Smooth muscle cell of the brain vasculature (primary cell): ENCODE results near the gene AQP12B.
"Not testable (repeated sequence)": the region's sequence is repeated elsewhere in the genome, so short reads cannot be mapped to it uniquely, and the experiment has no call there.

Experiments used
- DNase-seq: peaks from one replicate; pipeline ENCODE4 v3.0.0-alpha.2; 2012; ENCODE audit warnings: low read depth, low spot score

Gene AQP12B

GRCh38 chr2:240683329-240683979 lies 769 bp upstream of the AQP12B start:
- DNase-seq: not testable (repeated sequence)

GRCh38 chr2:240680185-240680584 lies 2.5 kb downstream of the AQP12B start:
- not testable (repeated sequence) for DNase-seq

DNA sequence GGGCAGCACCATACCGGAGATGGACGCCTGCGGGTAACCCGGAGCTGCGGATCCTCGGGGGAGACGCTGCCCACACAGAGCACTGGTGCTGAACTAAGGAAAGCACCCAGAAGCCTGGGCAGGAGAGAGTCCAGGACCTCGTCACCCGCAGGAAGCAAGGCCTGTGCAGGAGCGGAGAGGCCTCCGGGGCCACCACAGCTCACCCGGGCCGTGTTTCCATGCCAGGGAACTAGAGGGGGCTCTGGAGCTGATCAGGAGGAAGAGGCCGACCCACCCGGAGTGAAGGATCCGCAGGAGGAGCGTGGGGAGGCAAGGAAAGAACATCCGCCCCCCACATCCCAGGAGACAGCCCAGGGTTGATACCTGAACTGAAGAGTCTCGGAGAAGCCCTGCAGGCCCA lies 3.8 kb downstream of the AQP12B start:
- DNase-seq: not testable (repeated sequence)

DNA sequence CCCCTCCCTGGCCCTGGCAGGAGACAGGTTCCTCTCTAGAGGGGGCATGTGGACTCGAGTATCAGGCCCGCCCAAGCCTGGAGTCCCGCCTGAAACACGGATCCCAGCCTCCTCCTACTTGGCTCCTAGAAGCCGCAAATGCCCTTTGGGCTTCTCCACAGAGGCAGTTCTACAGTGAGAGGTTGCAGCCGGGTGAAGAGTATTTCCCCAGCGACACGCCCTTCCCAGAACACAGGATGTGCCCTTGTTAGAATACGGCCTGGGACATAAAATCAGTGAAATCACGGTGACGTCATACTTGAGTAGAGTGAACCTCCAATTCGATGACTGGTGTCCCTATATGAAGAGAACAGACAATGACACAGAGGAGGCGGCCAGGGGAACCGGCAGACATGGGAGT lies 4.6 kb downstream of the AQP12B start:
- DNase-seq: not testable (repeated sequence)

GRCh38 chr2:240675345-240675744 lies 7.3 kb downstream of the AQP12B start:
- not testable (repeated sequence) for DNase-seq

DNA sequence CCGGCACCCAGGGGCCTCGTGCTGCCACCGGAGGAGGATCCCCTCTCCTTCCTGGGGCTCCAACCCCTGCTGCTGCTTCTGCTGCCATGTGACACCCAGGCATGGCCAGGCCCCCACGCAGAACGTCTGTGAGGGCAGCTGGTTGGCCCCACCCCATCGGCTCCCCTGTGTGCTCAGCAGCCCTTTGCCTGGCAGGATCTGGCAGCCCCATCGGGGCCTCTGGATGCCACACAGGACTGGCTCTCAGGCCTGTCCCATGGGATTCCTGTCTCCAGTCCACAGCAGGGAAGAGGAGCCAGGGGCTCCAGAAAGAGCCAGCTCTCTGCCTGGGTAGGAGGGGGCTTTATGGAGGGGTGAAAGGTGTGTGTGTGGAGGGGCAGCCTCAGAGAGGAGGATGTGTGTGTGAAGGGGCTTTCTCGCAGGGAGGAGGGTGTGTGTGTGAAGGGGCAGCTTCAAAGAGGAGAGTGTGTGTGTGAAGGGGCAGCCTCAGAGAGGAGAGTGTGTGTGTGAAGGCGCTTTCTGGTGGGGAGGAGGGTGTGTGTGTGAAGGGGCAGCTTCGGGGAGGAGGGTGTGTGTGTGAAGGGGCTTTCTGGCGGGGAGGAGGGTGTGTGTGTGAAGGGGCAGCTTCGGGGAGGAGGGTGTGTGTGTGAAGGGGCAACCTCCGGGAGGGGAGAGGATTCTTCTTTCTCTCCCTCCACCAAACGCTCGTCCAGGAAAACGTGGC lies 8.1 kb downstream of the AQP12B start:
- not testable (repeated sequence) for DNase-seq

DNA sequence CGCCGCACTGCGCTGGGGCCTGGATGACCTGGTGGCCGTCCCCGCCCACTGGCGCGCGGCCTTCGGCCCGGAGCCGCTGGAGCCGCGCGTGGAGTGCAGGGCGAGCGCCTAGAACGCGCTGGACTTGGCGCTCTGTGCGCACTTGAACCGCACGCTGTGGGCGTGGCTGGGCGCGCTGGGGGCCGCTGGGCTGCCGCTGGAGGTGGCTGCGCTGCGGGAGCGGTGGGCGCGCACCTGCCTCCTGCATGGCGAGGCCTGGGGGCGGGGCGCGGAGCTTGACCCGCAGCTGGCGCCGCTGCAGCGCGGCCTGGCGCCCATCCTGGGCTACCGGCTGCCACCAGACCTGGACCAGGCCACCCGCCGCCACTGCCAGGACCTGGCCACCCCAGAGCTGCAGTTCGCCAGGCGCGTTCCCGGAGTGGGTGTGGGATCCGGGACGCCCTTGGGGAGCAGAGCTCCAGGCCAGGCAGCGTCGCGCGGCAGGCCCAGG lies 9.9 kb downstream of the AQP12B start:
- DNase-seq: no peak

GRCh38 chr2:240672076-240672700 lies 10.5 kb downstream of the AQP12B start:
- no peak for DNase-seq

DNA sequence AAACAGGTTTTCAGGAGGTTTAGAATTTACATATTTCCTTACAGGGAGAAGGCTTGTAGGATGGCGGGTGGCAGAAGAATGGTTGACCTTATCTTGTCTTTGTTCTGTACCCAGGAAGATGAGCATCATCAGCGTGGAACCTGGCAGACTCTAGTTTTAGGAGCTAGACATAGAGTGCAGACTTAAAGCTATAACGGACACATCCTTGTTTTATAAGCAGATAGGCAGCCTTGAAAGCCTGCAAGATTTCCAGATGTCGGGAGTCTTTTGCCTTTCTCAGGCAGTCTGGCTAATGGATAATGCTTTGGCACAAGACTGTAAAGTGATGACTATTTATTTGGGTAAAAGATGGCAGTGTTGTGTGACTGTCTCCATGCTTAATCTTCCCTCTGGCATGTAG lies 11.7 kb downstream of the AQP12B start:
- no peak for DNase-seq

- DNase-seq: no peak
Observed at GRCh38 chr2:240670402-240670801, 12.3 kb downstream of the AQP12B start.

GRCh38 chr2:240664622-240665021 lies 18.1 kb downstream of the AQP12B start:
- no peak for DNase-seq

- no peak for DNase-seq
Observed at GRCh38 chr2:240663546-240664190, 19.0 kb downstream of the AQP12B start.

GRCh38 chr2:240662681-240663080 lies 20.0 kb downstream of the AQP12B start:
- DNase-seq: no peak

DNA sequence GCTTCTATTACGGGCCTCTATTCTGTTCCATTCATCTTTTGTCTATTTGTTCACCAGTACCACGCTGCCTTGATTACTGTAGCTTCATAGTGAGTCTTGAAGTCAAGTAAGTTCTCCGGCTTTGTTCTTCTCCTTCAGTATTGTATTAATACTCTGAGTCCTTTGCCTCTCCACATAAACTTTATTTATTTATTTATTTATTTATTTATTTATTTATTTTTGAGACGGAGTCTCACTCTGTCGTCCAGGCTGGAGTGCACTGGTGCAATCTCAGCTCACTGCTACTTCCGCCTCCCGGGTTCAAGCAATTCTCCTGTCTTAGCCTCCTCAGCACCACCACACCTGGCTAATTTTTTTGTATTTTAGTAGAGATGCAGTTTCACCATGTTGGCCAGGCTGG lies 22.8 kb downstream of the AQP12B start:
- DNase-seq: not testable (repeated sequence)

DNA sequence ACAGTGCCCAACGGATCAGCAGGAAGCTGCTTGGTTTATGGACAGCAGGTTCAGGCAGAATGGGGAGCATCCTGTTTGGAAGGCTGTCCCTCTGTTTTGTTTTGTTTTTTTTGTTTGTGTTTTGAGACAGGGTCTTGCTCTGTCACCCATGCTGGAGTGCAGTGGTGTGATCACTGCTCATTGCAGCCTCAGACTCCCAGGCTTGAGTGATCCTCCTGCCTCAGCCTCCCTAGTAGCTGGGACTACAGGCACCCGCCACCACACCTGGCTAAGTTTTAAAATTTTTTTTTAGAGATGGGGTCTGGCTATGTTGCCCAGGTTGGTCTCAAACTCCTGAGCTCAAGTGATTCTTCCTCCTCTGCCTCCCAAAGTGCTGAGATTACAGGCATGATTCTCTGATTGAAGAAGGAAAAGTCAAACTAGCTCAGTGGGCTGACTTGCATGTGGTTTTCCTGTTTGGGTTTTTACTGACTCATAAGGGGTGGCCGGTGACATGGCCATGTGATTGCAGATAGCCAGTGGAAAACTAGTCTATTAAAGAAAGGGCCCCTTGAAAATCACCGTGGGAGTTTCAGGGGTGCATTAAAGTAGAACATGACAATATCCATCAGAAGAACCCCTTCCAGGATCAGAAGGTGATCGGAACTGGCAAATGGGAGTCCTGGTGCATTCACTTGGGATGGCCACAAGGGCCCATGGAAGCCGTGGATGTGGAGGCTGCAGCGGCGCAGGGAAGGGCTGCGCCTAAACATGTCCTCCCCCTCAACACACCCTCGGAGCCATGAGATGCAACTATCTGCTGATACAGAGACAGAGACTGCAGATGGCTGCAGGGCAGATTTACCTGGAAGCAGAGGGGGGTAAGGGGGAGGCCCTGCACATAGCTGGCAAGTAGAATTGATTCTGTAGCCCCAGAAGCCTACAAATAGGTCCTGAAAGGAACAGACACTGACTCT lies 26.5 kb downstream of the AQP12B start:
- DNase-seq: no peak

DNA sequence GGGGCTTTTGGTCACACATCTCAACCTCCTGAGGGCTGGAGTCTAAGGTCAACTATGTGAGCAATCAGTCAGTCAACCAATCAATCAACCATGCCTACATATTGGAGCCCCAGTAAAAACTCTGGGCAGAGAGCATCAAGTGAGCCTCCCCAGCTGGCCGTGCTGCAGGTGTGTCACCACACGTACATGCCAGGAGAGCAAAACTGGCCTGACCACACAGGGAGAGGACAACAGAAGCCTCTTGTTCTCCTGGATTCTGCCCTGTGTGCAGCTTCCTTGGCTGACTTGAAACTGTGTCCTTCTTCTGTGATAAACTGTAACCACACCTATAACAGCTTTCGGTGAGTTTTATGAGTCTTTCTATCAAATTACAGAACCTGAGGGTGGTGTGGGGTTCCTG lies 31.5 kb downstream of the AQP12B start:
- DNase-seq: no peak

- DNase-seq: no peak
Observed at GRCh38 chr2:240650254-240650965, 32.3 kb downstream of the AQP12B start.

GRCh38 chr2:240649331-240649730 lies 33.4 kb downstream of the AQP12B start:
- no peak for DNase-seq

DNA sequence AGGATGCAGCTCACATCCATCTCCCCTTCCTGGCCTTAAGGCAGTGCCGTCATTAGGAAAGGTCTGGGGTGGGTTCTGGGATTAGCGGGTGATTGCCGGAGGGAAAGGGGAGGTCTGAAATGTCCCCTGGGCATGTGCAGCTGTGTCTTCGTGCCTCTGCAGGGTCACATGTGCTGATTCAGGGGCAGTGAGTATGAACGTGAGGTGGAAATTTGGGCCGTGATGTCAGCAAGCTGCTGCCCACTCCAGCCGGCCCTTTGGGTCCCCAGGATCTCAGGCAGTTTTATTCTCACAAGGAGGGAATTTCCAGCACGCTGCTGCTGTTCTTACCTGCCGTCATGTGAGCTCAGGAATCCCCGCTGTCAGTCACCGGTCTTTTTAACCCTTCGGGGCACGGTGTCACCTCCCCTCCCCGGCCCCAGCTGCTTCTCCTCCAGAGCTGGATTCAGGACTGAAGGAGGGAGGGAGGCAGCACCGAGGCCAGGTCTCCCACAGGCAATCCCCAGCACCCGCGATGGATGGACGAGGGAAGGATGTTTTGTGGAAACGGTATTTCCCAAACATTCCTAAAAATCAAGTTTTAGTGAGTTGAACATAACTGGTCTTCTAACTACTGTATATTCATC lies 33.9 kb downstream of the AQP12B start:
- DNase-seq: no peak

- DNase-seq: no peak
Observed at GRCh38 chr2:240648155-240648649, 34.5 kb downstream of the AQP12B start.
